A549 (cell line): ENCODE results near the gene TOMM40L. TPM values are rescaled to one million over a fixed set of nuclear protein-coding genes. Genes with fewer than 3 reads are reported as not detected.

ENCODE experiments used
- CBX8 ChIP-seq: fragments of 200-600 bp; sonication (generic); IDR thresholded peaks from 2 replicates; pipeline ENCODE4 v1.6.1; 2016
- CEBPB ChIP-seq, 2 experiments: fragments of >200 bp in 1 of 2; sonication (Bioruptor Twin) in 1 of 2; formaldehyde crosslinking in 1 of 2; IDR thresholded peaks; 2 replicates each; pipeline ENCODE4 v1.6.1; 2012 to 2016
- CHD2 ChIP-seq: fragments of 150-350 bp; IDR thresholded peaks from 2 replicates; pipeline ENCODE4 v1.6.1; 2014; ENCODE audit warnings: low read length; ENCODE audit not compliant: partially characterized antibody
- EHF ChIP-seq: fragments of 250-450 bp; sonication (Bioruptor Pico); IDR thresholded peaks from 2 replicates; pipeline ENCODE4 v1.5.0; 2020; ENCODE audit warnings: mild to moderate bottlenecking
- ESRRA ChIP-seq: fragments of 150-350 bp; IDR thresholded peaks from 2 replicates; pipeline ENCODE4 v1.6.1; 2014; ENCODE audit warnings: mild to moderate bottlenecking, low read length, borderline replicate concordance
- FOSB ChIP-seq: fragments of 250-450 bp; sonication (Bioruptor Pico); IDR thresholded peaks from 2 replicates; pipeline ENCODE4 v1.5.0; 2020; ENCODE audit warnings: mild to moderate bottlenecking, moderate library complexity
- HOXB13 ChIP-seq: fragments of 250-450 bp; sonication (Bioruptor Pico); IDR thresholded peaks from 2 replicates; pipeline ENCODE4 v1.5.0; 2020; ENCODE audit warnings: low read depth, mild to moderate bottlenecking, moderate library complexity
- JUN ChIP-seq, 2 experiments: fragments of >200 bp; sonication (Bioruptor Twin); formaldehyde crosslinking; IDR thresholded peaks; 2 replicates in 1 of 2; 3 replicates in 1 of 2; pipeline ENCODE4 v1.6.1; 2016 to 2017
- KDM5A ChIP-seq: fragments of 200-600 bp; sonication (generic); IDR thresholded peaks from 2 replicates; pipeline ENCODE4 v1.6.1; 2016; ENCODE audit warnings: antibody characterized with exemption, mild to moderate bottlenecking
- MAZ ChIP-seq: fragments of 150-350 bp; IDR thresholded peaks from 2 replicates; pipeline ENCODE4 v1.6.1; 2014; ENCODE audit warnings: antibody characterized with exemption, low read depth, low read length, borderline replicate concordance
- MYC ChIP-seq: IDR thresholded peaks from 2 replicates; pipeline ENCODE4 v1.6.1; 2012; ENCODE audit warnings: mild to moderate bottlenecking, inconsistent platforms, low read length, improper control_type of control experiment, borderline replicate concordance
- POLR2AphosphoS2 ChIP-seq: conservative IDR thresholded peaks from 2 replicates; pipeline ENCODE4 v1.6.1; 2012; ENCODE audit warnings: low read length, improper control_type of control experiment, inconsistent platforms
- RAD21 ChIP-seq, 2 experiments: fragments of >200 bp in 1 of 2; sonication (Bioruptor Twin) in 1 of 2; formaldehyde crosslinking in 1 of 2; IDR thresholded peaks in 1 of 2; conservative IDR thresholded peaks in 1 of 2; 2 replicates in 1 of 2; 3 replicates in 1 of 2; pipeline ENCODE4 v1.6.1; 2012 to 2018; ENCODE audit warnings: inconsistent platforms in 1 of 2
- RFX5 ChIP-seq: fragments of 450-650 bp; IDR thresholded peaks from 2 replicates; pipeline ENCODE4 v1.7.1; 2014; ENCODE audit warnings: antibody characterized with exemption, mild to moderate bottlenecking, moderate library complexity
- RNF2 ChIP-seq: fragments of 200-600 bp; sonication (generic); IDR thresholded peaks from 2 replicates; pipeline ENCODE4 v1.6.1; 2016; ENCODE audit warnings: low read depth, mild to moderate bottlenecking, antibody characterized with exemption, moderate library complexity, borderline replicate concordance
- SMC3 ChIP-seq: fragments of >200 bp; sonication (Bioruptor Twin); formaldehyde crosslinking; IDR thresholded peaks from 3 replicates; pipeline ENCODE4 v1.6.1; 2018; ENCODE audit warnings: inconsistent platforms
- SREBF2 ChIP-seq: fragments of 450-650 bp; IDR thresholded peaks from 2 replicates; pipeline ENCODE4 v1.6.1; 2014; ENCODE audit warnings: mild to moderate bottlenecking, moderate library complexity
- TFCP2L1 ChIP-seq: fragments of 250-450 bp; sonication (Bioruptor Pico); IDR thresholded peaks from 2 replicates; pipeline ENCODE4 v1.5.0; 2021; ENCODE audit warnings: mild to moderate bottlenecking
- ZC3H11A ChIP-seq: fragments of 450-650 bp; IDR thresholded peaks from 2 replicates; pipeline ENCODE4 v1.6.1; 2014; ENCODE audit warnings: antibody characterized with exemption, mild to moderate bottlenecking
- polyA plus RNA-seq, 4 experiments: library from polyadenylated mRNA; depleted of rRNA in 3 of 4; stranded (reverse); fragments of >200 nt; fragmentation: RNase III in 1 of 4; extraction: RNeasy Plus Mini Kit Qiagen cat#74134 plus additional on column Dnase treatment in 1 of 4; gene quantifications; 2 replicates in 3 of 4; 3 replicates in 1 of 4; pipeline ENCODE4 v1.2.3, GENCODE V29; 2011 to 2017
- TF ChIP-seq, protein P1 (sequence below): fragments of 150-350 bp; IDR thresholded peaks from 2 replicates; pipeline ENCODE4 v1.6.1; 2014; ENCODE audit warnings: low read depth, mild to moderate bottlenecking, low read length
- TF ChIP-seq, protein P2 (sequence below): fragments of 250-450 bp; sonication (Bioruptor Pico); IDR thresholded peaks from 2 replicates; pipeline ENCODE4 v1.5.0; 2020; ENCODE audit warnings: low read depth, mild to moderate bottlenecking, moderate library complexity
- TF ChIP-seq, protein P3 (sequence below): IDR thresholded peaks from 2 replicates; pipeline ENCODE4 v1.6.1; 2012
- TF ChIP-seq, protein P4 (sequence below): IDR thresholded peaks from 2 replicates; pipeline ENCODE4 v1.6.1; 2012
- TF ChIP-seq, protein P5 (sequence below): fragments of 450-650 bp; IDR thresholded peaks from 2 replicates; pipeline ENCODE4 v1.6.1; 2014; ENCODE audit warnings: antibody characterized with exemption
- TF ChIP-seq, protein P6 (sequence below): fragments of >200 bp; sonication (Bioruptor Twin); formaldehyde crosslinking; IDR thresholded peaks from 2 replicates; pipeline ENCODE4 v1.6.1; 2016

TOMM40L gene
- polyA plus RNA-seq, 2 of the 4 experiments (the other 2 are of a cell fraction) = 6.3 to 10.2 TPM

DNA sequence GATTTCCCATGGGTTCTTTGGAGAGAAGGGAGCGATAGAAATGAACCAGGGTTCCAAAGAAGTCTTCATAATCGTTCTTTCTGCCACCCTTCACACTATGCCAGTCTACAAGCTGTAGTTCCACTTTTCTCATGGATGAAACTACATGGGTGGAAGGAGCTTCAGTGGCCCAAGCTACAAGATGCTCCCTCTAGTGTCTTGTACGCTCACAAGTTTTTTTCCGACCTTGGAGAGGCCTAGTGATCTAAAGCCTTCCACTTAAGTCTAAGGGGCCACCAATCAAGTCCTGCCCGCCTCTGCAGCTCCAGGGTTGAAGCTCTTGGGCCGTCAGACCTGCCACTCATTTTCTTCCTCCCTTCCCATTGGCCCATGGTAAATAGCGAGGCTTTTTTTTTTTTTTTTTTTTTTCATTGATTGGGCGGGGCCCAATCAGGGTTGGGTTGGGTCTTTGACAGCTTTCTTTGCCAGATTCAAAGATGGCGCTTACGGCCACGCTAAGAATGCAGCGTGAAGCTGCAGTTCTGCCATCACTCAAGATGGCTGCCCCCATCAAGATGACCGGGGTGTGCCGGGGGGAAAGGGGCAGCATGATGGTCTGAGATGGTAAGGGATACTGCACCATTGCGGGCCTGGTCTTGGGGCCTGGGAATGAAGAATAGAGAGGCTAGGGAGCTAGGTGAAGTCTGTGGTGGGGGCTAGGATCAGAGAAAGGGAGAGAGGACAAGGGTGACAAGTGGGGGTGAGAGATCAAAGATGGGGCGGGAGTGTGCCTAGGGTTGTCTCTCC, at the start of gene TOMM40L (continued):
- TF ChIP-seq, protein P1, sequence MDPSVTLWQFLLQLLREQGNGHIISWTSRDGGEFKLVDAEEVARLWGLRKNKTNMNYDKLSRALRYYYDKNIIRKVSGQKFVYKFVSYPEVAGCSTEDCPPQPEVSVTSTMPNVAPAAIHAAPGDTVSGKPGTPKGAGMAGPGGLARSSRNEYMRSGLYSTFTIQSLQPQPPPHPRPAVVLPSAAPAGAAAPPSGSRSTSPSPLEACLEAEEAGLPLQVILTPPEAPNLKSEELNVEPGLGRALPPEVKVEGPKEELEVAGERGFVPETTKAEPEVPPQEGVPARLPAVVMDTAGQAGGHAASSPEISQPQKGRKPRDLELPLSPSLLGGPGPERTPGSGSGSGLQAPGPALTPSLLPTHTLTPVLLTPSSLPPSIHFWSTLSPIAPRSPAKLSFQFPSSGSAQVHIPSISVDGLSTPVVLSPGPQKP = no peak
- peak in 1 of 2 experiments; percentile 35; a peak in 1 of 5 replicates for TF ChIP-seq JUN (IDR thresholded peaks at IDR 0.05)
- no peak for TF ChIP-seq RFX5
- TF ChIP-seq KDM5A = peak; percentile 82
- TF ChIP-seq, protein P2, sequence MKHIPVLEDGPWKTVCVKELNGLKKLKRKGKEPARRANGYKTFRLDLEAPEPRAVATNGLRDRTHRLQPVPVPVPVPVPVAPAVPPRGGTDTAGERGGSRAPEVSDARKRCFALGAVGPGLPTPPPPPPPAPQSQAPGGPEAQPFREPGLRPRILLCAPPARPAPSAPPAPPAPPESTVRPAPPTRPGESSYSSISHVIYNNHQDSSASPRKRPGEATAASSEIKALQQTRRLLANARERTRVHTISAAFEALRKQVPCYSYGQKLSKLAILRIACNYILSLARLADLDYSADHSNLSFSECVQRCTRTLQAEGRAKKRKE (CRISPR knock-in tag) = no peak
- TF ChIP-seq ESRRA = no peak
- no peak for TF ChIP-seq RNF2
- TF ChIP-seq EHF (CRISPR knock-in tag) = no peak
- peak in 1 of 2 experiments; percentile 40; a peak in 3 of 5 replicates for TF ChIP-seq RAD21 (conservative IDR thresholded peaks at IDR 0.05 in 1 of 2, IDR thresholded peaks at IDR 0.05 in 1 of 2)
- TF ChIP-seq CEBPB (IDR thresholded peaks at IDR 0.05) = no peak
- no peak for TF ChIP-seq MAZ
- TF ChIP-seq, protein P3, sequence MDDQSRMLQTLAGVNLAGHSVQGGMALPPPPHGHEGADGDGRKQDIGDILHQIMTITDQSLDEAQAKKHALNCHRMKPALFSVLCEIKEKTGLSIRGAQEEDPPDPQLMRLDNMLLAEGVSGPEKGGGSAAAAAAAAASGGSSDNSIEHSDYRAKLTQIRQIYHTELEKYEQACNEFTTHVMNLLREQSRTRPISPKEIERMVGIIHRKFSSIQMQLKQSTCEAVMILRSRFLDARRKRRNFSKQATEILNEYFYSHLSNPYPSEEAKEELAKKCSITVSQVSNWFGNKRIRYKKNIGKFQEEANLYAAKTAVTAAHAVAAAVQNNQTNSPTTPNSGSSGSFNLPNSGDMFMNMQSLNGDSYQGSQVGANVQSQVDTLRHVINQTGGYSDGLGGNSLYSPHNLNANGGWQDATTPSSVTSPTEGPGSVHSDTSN = peak; percentile 92
- no peak for TF ChIP-seq POLR2AphosphoS2
- TF ChIP-seq CBX8 = no peak
- TF ChIP-seq, protein P4, sequence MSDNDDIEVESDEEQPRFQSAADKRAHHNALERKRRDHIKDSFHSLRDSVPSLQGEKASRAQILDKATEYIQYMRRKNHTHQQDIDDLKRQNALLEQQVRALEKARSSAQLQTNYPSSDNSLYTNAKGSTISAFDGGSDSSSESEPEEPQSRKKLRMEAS = peak; percentile 43; the same call in 1 of the 2 replicates
- no peak for TF ChIP-seq SREBF2
- no peak for TF ChIP-seq ZC3H11A
- no peak for TF ChIP-seq CHD2
- TF ChIP-seq, protein P5, sequence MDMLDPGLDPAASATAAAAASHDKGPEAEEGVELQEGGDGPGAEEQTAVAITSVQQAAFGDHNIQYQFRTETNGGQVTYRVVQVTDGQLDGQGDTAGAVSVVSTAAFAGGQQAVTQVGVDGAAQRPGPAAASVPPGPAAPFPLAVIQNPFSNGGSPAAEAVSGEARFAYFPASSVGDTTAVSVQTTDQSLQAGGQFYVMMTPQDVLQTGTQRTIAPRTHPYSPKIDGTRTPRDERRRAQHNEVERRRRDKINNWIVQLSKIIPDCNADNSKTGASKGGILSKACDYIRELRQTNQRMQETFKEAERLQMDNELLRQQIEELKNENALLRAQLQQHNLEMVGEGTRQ = no peak
- no peak for TF ChIP-seq MYC
- TF ChIP-seq TFCP2L1 (CRISPR knock-in tag) = no peak
- TF ChIP-seq, protein P6, sequence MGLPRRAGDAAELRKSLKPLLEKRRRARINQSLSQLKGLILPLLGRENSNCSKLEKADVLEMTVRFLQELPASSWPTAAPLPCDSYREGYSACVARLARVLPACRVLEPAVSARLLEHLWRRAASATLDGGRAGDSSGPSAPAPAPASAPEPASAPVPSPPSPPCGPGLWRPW = no peak
- no peak for TF ChIP-seq HOXB13 (CRISPR knock-in tag)
- peak; percentile 55; the same call in 2 of the 3 replicates for TF ChIP-seq SMC3
- TF ChIP-seq FOSB (CRISPR knock-in tag) = no peak
